Brain microvascular endothelial cell (primary cell): ENCODE data around the gene GSE1.
A peak's percentile ranks its signal among the peaks of the same experiment; 100 is the strongest.

ENCODE experiments used
- DNase-seq: peaks from one replicate; pipeline ENCODE4 v3.0.0-alpha.2; 2020
- H3K27ac ChIP-seq: fragments of 250-450 bp; sonication (Bioruptor Pico); 2 replicates; pipeline ENCODE4 v1.5.1; 2020; ENCODE audit warnings: mild to moderate bottlenecking, moderate library complexity
- H3K27me3 ChIP-seq: fragments of 250-450 bp; sonication (Bioruptor Pico); replicated peaks from 2 replicates; pipeline ENCODE4 v1.5.1; 2020; ENCODE audit warnings: mild to moderate bottlenecking
- H3K36me3 ChIP-seq: fragments of 250-450 bp; sonication (Bioruptor Pico); replicated peaks from 2 replicates; pipeline ENCODE4 v1.5.1; 2020; ENCODE audit warnings: mild to moderate bottlenecking
- H3K4me3 ChIP-seq: 2 replicates; pipeline ENCODE4 v1.5.1; 2011; ENCODE audit warnings: low read depth, mild to moderate bottlenecking, control low read depth, low read length, moderate library complexity
- in situ Hi-C: cut with HindIII; loops from 2 replicates; pipeline ENCODE4 v1.10.0; 2017; ENCODE audit warnings: low sequenced_read_pairs, low pct_ligation_motif_present
- TF ChIP-seq, protein P1 (sequence below): IDR thresholded peaks from 2 replicates; pipeline ENCODE4 v1.5.1; 2011; ENCODE audit warnings: low read depth, mild to moderate bottlenecking, moderate library complexity, low read length, control low read depth, inconsistent platforms; ENCODE audit errors: missing control alignments

The GSE1 gene

DNA sequence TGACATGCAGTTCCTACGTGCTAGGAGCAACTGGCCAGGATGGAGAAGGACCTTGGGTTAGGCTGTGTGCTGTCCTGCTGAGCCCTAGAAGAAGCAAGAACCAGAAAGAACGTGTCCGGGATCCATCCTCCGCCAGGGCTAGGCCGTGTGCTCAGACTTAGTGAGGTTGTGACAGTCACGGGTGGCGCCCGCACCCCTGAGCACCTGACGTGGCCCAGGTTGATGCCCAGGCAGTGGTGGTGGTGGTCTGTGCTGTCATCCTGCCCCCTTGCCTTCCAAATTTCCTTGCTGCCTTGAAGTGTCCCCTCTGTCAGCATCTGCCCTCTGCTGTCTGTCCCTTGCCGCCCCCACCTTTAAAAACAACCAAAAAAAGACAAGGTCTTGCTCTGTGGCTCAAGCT lies 4.2 kb upstream of the GSE1 start:
- TF ChIP-seq, protein P1, sequence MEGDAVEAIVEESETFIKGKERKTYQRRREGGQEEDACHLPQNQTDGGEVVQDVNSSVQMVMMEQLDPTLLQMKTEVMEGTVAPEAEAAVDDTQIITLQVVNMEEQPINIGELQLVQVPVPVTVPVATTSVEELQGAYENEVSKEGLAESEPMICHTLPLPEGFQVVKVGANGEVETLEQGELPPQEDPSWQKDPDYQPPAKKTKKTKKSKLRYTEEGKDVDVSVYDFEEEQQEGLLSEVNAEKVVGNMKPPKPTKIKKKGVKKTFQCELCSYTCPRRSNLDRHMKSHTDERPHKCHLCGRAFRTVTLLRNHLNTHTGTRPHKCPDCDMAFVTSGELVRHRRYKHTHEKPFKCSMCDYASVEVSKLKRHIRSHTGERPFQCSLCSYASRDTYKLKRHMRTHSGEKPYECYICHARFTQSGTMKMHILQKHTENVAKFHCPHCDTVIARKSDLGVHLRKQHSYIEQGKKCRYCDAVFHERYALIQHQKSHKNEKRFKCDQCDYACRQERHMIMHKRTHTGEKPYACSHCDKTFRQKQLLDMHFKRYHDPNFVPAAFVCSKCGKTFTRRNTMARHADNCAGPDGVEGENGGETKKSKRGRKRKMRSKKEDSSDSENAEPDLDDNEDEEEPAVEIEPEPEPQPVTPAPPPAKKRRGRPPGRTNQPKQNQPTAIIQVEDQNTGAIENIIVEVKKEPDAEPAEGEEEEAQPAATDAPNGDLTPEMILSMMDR = no peak
- no peak for DNase-seq
- Histone ChIP-seq H3K36me3 (no peaks in the 10 kb centered on the region), H3K27me3 (peaks cover 3% of the 10 kb centered on the region), H3K27ac (no peak overlapping the region), H3K4me3 (no peak overlapping the region)
- in situ Hi-C loops = no loop called here

GRCh38 chr16:85609539-85609938 lies 3.6 kb upstream of the GSE1 start:
- Histone ChIP-seq H3K4me3 (no peak overlapping the region), H3K27ac (no peak overlapping the region), H3K27me3 (peaks cover 3% of the 10 kb centered on the region), H3K36me3 (no peaks in the 10 kb centered on the region)
- no peak for DNase-seq
- TF ChIP-seq, protein P1 = no peak
- in situ Hi-C loops = no loop called here

GRCh38 chr16:85610059-85610445 lies 3.1 kb upstream of the GSE1 start:
- Histone ChIP-seq H3K36me3 (no peaks in the 10 kb centered on the region), H3K27me3 (peaks cover 3% of the 10 kb centered on the region), H3K27ac (no peak overlapping the region), H3K4me3 (no peak overlapping the region)
- in situ Hi-C loops = no loop called here
- DNase-seq = no peak
- TF ChIP-seq, protein P1 = no peak

- H3K27me3 ChIP-seq = peaks cover 3% of the 10 kb centered on the region
- H3K36me3 ChIP-seq = no peaks in the 10 kb centered on the region
- DNase-seq = peak; percentile 58
- no peak overlapping the region for H3K27ac ChIP-seq
- no peak overlapping the region for H3K4me3 ChIP-seq
- in situ Hi-C loops = no loop called here
- TF ChIP-seq, protein P1 = peak; percentile 86
Observed at GRCh38 chr16:85610446-85611193, 2.5 kb upstream of the GSE1 start.

GRCh38 chr16:85611194-85611443 lies 2.0 kb upstream of the GSE1 start:
- no peak for DNase-seq
- Histone ChIP-seq H3K36me3 (no peaks in the 10 kb centered on the region), H3K27me3 (peaks cover 3% of the 10 kb centered on the region), H3K4me3 (peak overlapping the region; percentile 37), H3K27ac (peak overlapping the region; percentile 59)
- TF ChIP-seq, protein P1 = no peak
- in situ Hi-C loops = no loop called here
